Stimulated activated CD4-positive, alpha-beta T cell treated with anti-CD3 and anti-CD28 coated beads, Interleukin-4, amount 100 ng/mL, for 24 hours (primary cell): Measurements from ENCODE around the gene TSHZ2.
"Not testable (repeated sequence)": the region's sequence is repeated elsewhere in the genome, so short reads cannot be mapped to it uniquely, and the experiment has no call there.

Experiments
- DNase-seq: peaks from one replicate; pipeline ENCODE4 v3.0.0-alpha.2; 2020

The TSHZ2 gene

GRCh38 chr20:53296451-53297153 lies 324.4 kb downstream of the TSHZ2 start:
- DNase-seq = no peak

GRCh38 chr20:53297154-53297529 lies 325.0 kb downstream of the TSHZ2 start:
- no peak for DNase-seq

GRCh38 chr20:53298260-53298659 lies 326.1 kb downstream of the TSHZ2 start:
- no peak for DNase-seq

- DNase-seq = no peak
These were observed 326.8 kb downstream of the TSHZ2 start for GRCh38 chr20:53298911-53299310.

GRCh38 chr20:53299831-53300230 lies 327.7 kb downstream of the TSHZ2 start:
- no peak for DNase-seq

GRCh38 chr20:53301869-53302268 lies 329.7 kb downstream of the TSHZ2 start:
- no peak for DNase-seq

- DNase-seq = no peak
These were observed 330.7 kb downstream of the TSHZ2 start for GRCh38 chr20:53302695-53303412.

- DNase-seq = no peak
These were observed 331.2 kb downstream of the TSHZ2 start for GRCh38 chr20:53303413-53303760.

GRCh38 chr20:53304146-53304545 lies 332.0 kb downstream of the TSHZ2 start:
- no peak for DNase-seq

- DNase-seq = no peak
These were observed 334.1 kb downstream of the TSHZ2 start for GRCh38 chr20:53306192-53306805.

GRCh38 chr20:53307964-53308597 lies 335.9 kb downstream of the TSHZ2 start:
- DNase-seq = no peak

- DNase-seq = no peak
These were observed 337.4 kb downstream of the TSHZ2 start for GRCh38 chr20:53309515-53309914.

- DNase-seq = no peak
These were observed 340.8 kb downstream of the TSHZ2 start for GRCh38 chr20:53312957-53313356.

GRCh38 chr20:53316206-53316937 lies 344.2 kb downstream of the TSHZ2 start:
- no peak for DNase-seq

GRCh38 chr20:53319200-53319599 lies 347.0 kb downstream of the TSHZ2 start:
- no peak for DNase-seq

GRCh38 chr20:53319716-53320115 lies 347.6 kb downstream of the TSHZ2 start:
- no peak for DNase-seq

- DNase-seq = no peak
These were observed 348.5 kb downstream of the TSHZ2 start for GRCh38 chr20:53320701-53321100.

GRCh38 chr20:53321596-53321995 lies 349.4 kb downstream of the TSHZ2 start:
- DNase-seq = no peak

- peak; percentile 9 for DNase-seq
These were observed 350.5 kb downstream of the TSHZ2 start for GRCh38 chr20:53322651-53323050.

GRCh38 chr20:53323460-53323859 lies 351.3 kb downstream of the TSHZ2 start:
- not testable (repeated sequence) for DNase-seq

- no peak for DNase-seq
These were observed 352.7 kb downstream of the TSHZ2 start for GRCh38 chr20:53324816-53325215.

GRCh38 chr20:53328961-53329360 lies 356.8 kb downstream of the TSHZ2 start:
- DNase-seq = no peak

- no peak for DNase-seq
These were observed 357.6 kb downstream of the TSHZ2 start for GRCh38 chr20:53329781-53330180.
